Vagina (tissue), 2 donors: Measurements from ENCODE around the gene NUP153.

Source experiments
- POLR2A ChIP-seq, 2 donors: fragments of 450-650 bp; IDR thresholded peaks; one replicate each; pipeline ENCODE4 v1.6.1; 2017; ENCODE audit warnings: antibody characterized with exemption in 2 of 2, mild to moderate bottlenecking in 2 of 2, moderate library complexity in 2 of 2
- TF ChIP-seq, protein P1 (sequence below), 3 experiments: fragments of 450-650 bp in 2 of 3; fragments of 200-600 bp in 1 of 3; sonication (generic) in 1 of 3; IDR thresholded peaks; one replicate each; pipeline ENCODE4 v1.5.1; 2017 to 2019; ENCODE audit warnings: antibody characterized with exemption in 3 of 3, mild to moderate bottlenecking in 2 of 3, moderate library complexity in 2 of 3

DNA sequence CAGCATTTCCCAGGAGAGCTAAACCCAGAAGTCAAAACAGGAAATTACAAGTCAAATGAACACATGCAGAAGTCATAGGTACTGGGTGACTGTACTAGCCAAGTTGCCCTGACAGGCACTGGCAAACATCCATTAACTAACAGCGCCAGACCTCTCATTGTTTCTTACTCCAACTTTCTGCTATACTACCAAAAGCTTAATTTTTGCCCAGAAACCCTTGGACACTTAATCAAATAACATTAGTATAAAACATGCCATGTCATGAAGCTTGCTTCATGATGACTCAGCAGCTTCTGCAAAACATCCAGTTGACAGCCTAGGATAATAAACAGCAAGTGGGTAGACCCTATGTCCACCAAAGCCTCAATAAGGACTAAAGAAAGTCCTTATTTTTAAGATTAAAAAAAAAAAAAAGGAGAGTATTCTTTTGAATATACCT, 3.5 kb downstream of the NUP153 start:
- TF ChIP-seq, protein P1, sequence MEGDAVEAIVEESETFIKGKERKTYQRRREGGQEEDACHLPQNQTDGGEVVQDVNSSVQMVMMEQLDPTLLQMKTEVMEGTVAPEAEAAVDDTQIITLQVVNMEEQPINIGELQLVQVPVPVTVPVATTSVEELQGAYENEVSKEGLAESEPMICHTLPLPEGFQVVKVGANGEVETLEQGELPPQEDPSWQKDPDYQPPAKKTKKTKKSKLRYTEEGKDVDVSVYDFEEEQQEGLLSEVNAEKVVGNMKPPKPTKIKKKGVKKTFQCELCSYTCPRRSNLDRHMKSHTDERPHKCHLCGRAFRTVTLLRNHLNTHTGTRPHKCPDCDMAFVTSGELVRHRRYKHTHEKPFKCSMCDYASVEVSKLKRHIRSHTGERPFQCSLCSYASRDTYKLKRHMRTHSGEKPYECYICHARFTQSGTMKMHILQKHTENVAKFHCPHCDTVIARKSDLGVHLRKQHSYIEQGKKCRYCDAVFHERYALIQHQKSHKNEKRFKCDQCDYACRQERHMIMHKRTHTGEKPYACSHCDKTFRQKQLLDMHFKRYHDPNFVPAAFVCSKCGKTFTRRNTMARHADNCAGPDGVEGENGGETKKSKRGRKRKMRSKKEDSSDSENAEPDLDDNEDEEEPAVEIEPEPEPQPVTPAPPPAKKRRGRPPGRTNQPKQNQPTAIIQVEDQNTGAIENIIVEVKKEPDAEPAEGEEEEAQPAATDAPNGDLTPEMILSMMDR (IDR thresholded peaks at IDR 0.05): no peak
- no peak for TF ChIP-seq POLR2A (IDR thresholded peaks at IDR 0.05)
